ENCODE measurements around the gene MASP1. TPM values are rescaled to one million over a fixed set of nuclear protein-coding genes. Genes with fewer than 3 reads are reported as not detected.

The MASP1 gene
- total RNA-seq, 2 experiments from 2014 or later: not detected

DNA sequence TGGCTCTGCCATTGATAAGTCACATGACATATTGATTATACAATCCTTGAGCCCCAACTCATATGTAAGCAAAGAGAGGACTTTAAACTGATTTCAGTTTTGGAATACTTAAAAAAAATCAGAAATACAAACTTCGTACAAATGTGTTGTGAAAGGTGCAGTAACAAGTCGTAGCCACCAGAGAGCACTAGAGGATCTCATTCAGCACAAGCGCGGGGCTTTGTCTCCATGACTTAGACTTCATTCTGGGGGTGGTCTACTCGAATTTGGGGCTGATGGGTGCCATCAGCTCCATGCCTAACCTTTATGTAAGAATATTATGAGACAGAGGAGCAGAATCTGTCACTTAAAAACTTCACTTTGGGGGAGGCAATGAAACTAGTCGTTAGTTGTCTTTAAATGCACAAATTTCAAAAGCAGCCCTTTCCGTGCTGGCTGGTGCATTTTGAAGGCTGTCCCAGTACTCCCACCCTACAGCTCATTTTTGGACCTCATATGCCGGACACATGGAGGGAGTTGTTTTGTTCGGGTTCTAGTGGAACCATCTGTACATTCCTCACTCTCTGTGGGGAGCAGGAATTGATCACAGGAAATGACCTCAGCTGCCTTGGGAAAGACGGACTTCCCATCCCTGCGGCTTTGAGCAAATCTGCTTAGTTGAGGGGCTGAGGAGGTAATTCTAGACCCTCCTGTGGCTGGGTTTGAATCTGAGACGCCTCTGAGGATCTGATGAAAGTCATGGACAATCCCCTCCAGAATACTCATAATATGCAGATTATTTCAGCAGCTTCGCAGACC lies 27.5 kb upstream of the MASP1 start:
- peak; percentile 57 for DNase-seq
- Mint-ChIP-seq H3K4me1 (peaks cover 8% of the 10 kb centered on the region), H3K27me3 (peaks cover 33% of the 10 kb centered on the region), H3K9me3 (ENCODE audit: low read depth) (no peaks in the 10 kb centered on the region), H3K36me3 (ENCODE audit: low read depth) (no peaks in the 10 kb centered on the region), H3K4me3 (no peak overlapping the region), H3K27ac (no peak overlapping the region)
- ATAC-seq: no peak
- CTCF ChIA-PET: interaction anchor here (0.6 to 12.5 kb wide), 64 partner anchors 8 to 1722 kb away, joined by 3 to 349 read pairs (median 4); partner anchors contain the start of genes RTP2 and RTP4
- intact Hi-C loops (cut with DNase I, micrococcal nuclease): loop anchor here (1.0 to 5.0 kb wide), 7 partner anchors 97 to 1828 kb away; no protein-coding TSS in a partner anchor
- POLR2A ChIA-PET: interaction anchor here (0.6 to 1.2 kb wide), 3 partner anchors 10 to 360 kb away, joined by 4 to 5 read pairs (median 5); no protein-coding TSS in a partner anchor

DNA sequence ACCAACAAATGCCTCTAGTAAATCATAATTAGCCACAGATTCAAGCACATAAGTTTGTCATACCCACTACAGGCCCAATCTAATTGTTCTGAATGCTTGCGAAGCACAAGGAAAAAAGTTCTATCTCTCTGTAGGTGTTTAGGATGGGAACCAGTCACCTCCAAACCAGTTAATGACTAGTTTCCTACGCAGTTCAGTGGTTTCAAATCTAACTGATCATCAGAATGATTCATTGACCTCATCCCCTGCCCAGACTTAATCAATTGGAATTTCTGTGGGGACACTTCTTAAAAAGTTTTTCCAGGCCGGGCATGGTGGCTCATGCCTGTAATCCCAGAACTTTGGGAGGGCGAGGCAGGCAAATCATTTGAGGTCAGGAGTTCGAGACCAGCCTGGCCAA lies 24.3 kb upstream of the MASP1 start:
- no peaks in the 10 kb centered on the region for H3K36me3 Mint-ChIP-seq (ENCODE audit: low read depth)
- no peak for DNase-seq
- POLR2A ChIA-PET: no interaction called here
- intact Hi-C loops (cut with DNase I, micrococcal nuclease): loop anchor here (5.0 kb wide), 3 partner anchors 94 to 1831 kb away; no protein-coding TSS in a partner anchor
- H3K4me1 Mint-ChIP-seq: peaks cover 8% of the 10 kb centered on the region
- peaks cover 49% of the 10 kb centered on the region for H3K27me3 Mint-ChIP-seq
- ATAC-seq: peak; percentile 50
- CTCF ChIA-PET: interaction anchor here (0.6 to 12.5 kb wide), 6 partner anchors 8 to 1608 kb away, joined by 3 to 349 read pairs (median 13); no protein-coding TSS in a partner anchor
- H3K4me3 Mint-ChIP-seq: no peak overlapping the region
- H3K9me3 Mint-ChIP-seq (ENCODE audit: low read depth): no peaks in the 10 kb centered on the region
- H3K27ac Mint-ChIP-seq: no peak overlapping the region

DNA sequence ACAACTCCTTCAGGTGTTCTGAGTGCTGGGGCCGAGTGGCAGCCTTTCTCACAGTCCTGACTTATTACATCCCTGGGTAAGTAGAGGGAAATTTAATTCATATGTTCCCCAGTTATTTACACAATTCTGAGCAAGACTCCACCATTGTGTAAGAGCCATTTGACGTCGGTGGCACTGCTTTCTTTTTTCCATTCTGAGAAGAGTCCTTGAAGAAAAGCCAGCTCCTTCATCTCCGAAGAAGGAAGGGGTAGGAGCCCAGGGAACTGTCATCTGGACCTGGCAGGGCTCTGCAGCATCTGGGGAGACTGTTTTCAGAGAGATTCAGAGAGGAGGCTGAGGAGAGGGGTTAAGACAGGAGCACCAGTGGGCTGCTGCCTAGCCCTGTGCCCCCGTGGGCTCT lies 22.6 kb upstream of the MASP1 start:
- intact Hi-C loops (cut with DNase I, micrococcal nuclease): no loop called here
- H3K27ac Mint-ChIP-seq: no peak overlapping the region
- DNase-seq: no peak

GRCh38 chr3:187310954-187311470 lies 19.5 kb upstream of the MASP1 start:
- DNase-seq: no peak
- Mint-ChIP-seq H3K4me3 (no peak overlapping the region), H3K4me1 (no peaks in the 10 kb centered on the region), H3K9me3 (ENCODE audit: low read depth) (no peaks in the 10 kb centered on the region), H3K27me3 (peaks cover 34% of the 10 kb centered on the region), H3K36me3 (ENCODE audit: low read depth) (no peaks in the 10 kb centered on the region), H3K27ac (no peak overlapping the region)
- ATAC-seq: no peak
- ChIA-PET POLR2A (no interaction called here), CTCF (interaction anchor here (1.2 kb wide), 1 partner anchor 9 kb away, joined by 4 read pairs; no protein-coding TSS in a partner anchor)
- intact Hi-C loops (cut with DNase I, micrococcal nuclease): no loop called here

More for the DNA sequence above, 22.6 kb upstream of the MASP1 start:
- Mint-ChIP-seq H3K27me3 (peaks cover 53% of the 10 kb centered on the region), H3K9me3 (ENCODE audit: low read depth) (no peaks in the 10 kb centered on the region), H3K4me1 (peaks cover 8% of the 10 kb centered on the region), H3K4me3 (no peak overlapping the region), H3K36me3 (ENCODE audit: low read depth) (no peaks in the 10 kb centered on the region)
- ChIA-PET POLR2A (no interaction called here), CTCF (no interaction called here)
- no peak for ATAC-seq

GRCh38 chr3:187310226-187310625 lies 18.7 kb upstream of the MASP1 start:
- Mint-ChIP-seq H3K27ac (no peak overlapping the region), H3K27me3 (peaks cover 31% of the 10 kb centered on the region), H3K4me1 (no peaks in the 10 kb centered on the region), H3K36me3 (ENCODE audit: low read depth) (no peaks in the 10 kb centered on the region), H3K9me3 (ENCODE audit: low read depth) (no peaks in the 10 kb centered on the region), H3K4me3 (no peak overlapping the region)
- intact Hi-C loops (cut with DNase I, micrococcal nuclease): no loop called here
- no peak for DNase-seq
- no peak for ATAC-seq
- CTCF ChIA-PET: interaction anchor here (0.5 to 1.6 kb wide), 3 partner anchors 9 to 370 kb away, joined by 3 to 6 read pairs (median 4); no protein-coding TSS in a partner anchor
- POLR2A ChIA-PET: no interaction called here

DNA sequence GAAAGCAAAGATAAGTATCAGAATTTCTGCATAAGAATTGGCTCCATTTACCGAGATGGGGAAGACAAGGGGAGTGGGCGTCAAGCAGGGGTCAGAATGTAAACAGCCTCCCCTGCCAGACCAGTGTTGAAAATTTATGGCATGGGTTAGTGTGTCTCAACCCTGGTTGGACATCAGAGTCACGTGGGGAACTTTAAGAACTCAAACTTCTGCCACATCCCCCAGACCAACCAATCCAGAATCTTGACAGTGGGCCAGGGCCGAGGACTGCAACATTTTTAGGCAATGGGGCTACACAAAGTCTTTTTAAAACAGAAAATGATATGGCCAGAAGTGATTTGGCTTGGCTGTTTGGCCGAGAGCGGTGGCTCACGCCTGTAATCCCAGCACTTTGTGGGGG lies 14.3 kb upstream of the MASP1 start:
- Mint-ChIP-seq H3K27me3 (peaks cover 14% of the 10 kb centered on the region), H3K36me3 (ENCODE audit: low read depth) (no peaks in the 10 kb centered on the region), H3K4me1 (no peaks in the 10 kb centered on the region), H3K9me3 (ENCODE audit: low read depth) (no peaks in the 10 kb centered on the region), H3K27ac (no peak overlapping the region), H3K4me3 (no peak overlapping the region)
- ChIA-PET POLR2A (no interaction called here), CTCF (interaction anchor here (1.2 to 2.8 kb wide), 3 partner anchors 12 to 373 kb away, joined by 3 to 20 read pairs (median 9); no protein-coding TSS in a partner anchor)
- DNase-seq (no peak), ATAC-seq (no peak)
- intact Hi-C loops (cut with DNase I, micrococcal nuclease): no loop called here

- Mint-ChIP-seq H3K9me3 (ENCODE audit: low read depth) (no peaks in the 10 kb centered on the region), H3K36me3 (ENCODE audit: low read depth) (no peaks in the 10 kb centered on the region), H3K4me1 (no peaks in the 10 kb centered on the region), H3K4me3 (no peak overlapping the region), H3K27me3 (peaks cover 19% of the 10 kb centered on the region), H3K27ac (no peak overlapping the region)
- intact Hi-C loops (cut with DNase I, micrococcal nuclease): no loop called here
- no peak for DNase-seq
- CTCF ChIA-PET: no interaction called here
- POLR2A ChIA-PET: no interaction called here
- no peak for ATAC-seq
Observed at GRCh38 chr3:187299611-187300010, 8.1 kb upstream of the MASP1 start.

DNA sequence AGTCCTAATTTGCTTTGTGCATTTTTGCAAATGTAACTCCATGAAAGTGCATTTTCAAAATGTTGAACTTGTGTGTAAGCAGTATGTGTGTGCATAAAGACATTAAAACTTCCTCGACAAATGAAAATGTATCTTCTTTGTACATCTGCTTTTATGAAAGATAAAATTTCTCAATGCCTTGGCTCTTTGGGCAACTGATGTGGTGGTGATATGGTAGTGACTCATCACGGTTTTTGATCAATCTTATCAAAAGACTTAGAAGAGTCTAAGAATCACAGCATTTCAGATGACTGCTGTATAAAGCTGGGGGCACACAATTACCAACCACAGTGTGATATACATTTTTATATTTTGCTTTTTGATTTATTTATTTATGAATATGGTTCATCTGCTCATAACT lies 5.4 kb upstream of the MASP1 start:
- Mint-ChIP-seq H3K27me3 (peaks cover 20% of the 10 kb centered on the region), H3K4me1 (peaks cover 4% of the 10 kb centered on the region), H3K36me3 (ENCODE audit: low read depth) (no peaks in the 10 kb centered on the region), H3K9me3 (ENCODE audit: low read depth) (no peaks in the 10 kb centered on the region), H3K4me3 (no peak overlapping the region), H3K27ac (no peak overlapping the region)
- CTCF ChIA-PET: interaction anchor here (0.7 kb wide), 1 partner anchor 9 kb away, joined by 3 read pairs; no protein-coding TSS in a partner anchor
- DNase-seq (no peak), ATAC-seq (no peak)
- POLR2A ChIA-PET: no interaction called here
- intact Hi-C loops (cut with DNase I, micrococcal nuclease): no loop called here

DNA sequence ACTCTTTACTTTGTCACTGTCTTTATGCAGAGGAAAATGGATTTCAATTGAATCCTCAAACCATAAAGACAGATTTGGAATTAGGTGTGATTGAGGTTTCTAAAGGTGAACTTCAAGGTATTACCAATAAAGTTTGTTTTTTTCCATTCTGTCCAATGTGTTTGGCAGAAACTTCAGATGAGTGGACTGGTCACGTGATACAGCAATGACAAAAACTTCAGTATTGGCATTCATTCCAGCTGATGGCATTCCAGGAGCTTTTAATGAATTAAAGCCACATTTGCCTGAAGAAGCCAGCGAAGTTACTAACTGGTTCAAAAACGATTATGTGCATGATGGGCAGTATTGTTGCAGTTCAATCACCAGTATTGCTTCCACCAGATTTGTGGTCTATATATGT lies 4.5 kb upstream of the MASP1 start:
- H3K27me3 Mint-ChIP-seq: peaks cover 24% of the 10 kb centered on the region
- ChIA-PET CTCF (no interaction called here), POLR2A (no interaction called here)
- ATAC-seq (no peak), DNase-seq (no peak)
- peaks cover 5% of the 10 kb centered on the region for H3K4me1 Mint-ChIP-seq
- no peaks in the 10 kb centered on the region for H3K9me3 Mint-ChIP-seq (ENCODE audit: low read depth)
- no peak overlapping the region for H3K27ac Mint-ChIP-seq
- H3K4me3 Mint-ChIP-seq: no peak overlapping the region
- intact Hi-C loops (cut with DNase I, micrococcal nuclease): no loop called here
- H3K36me3 Mint-ChIP-seq (ENCODE audit: low read depth): no peaks in the 10 kb centered on the region

GRCh38 chr3:187295316-187296034 lies 3.9 kb upstream of the MASP1 start:
- ChIA-PET POLR2A (no interaction called here), CTCF (interaction anchor here (1.0 kb wide), 1 partner anchor 382 kb away, joined by 3 read pairs; no protein-coding TSS in a partner anchor)
- no peak overlapping the region for H3K4me3 Mint-ChIP-seq
- H3K9me3 Mint-ChIP-seq (ENCODE audit: low read depth): no peaks in the 10 kb centered on the region
- H3K36me3 Mint-ChIP-seq (ENCODE audit: low read depth): no peaks in the 10 kb centered on the region
- ATAC-seq: no peak
- intact Hi-C loops (cut with DNase I, micrococcal nuclease): no loop called here
- peaks cover 6% of the 10 kb centered on the region for H3K4me1 Mint-ChIP-seq
- H3K27me3 Mint-ChIP-seq: peaks cover 30% of the 10 kb centered on the region
- H3K27ac Mint-ChIP-seq: no peak overlapping the region
- no peak for DNase-seq

DNA sequence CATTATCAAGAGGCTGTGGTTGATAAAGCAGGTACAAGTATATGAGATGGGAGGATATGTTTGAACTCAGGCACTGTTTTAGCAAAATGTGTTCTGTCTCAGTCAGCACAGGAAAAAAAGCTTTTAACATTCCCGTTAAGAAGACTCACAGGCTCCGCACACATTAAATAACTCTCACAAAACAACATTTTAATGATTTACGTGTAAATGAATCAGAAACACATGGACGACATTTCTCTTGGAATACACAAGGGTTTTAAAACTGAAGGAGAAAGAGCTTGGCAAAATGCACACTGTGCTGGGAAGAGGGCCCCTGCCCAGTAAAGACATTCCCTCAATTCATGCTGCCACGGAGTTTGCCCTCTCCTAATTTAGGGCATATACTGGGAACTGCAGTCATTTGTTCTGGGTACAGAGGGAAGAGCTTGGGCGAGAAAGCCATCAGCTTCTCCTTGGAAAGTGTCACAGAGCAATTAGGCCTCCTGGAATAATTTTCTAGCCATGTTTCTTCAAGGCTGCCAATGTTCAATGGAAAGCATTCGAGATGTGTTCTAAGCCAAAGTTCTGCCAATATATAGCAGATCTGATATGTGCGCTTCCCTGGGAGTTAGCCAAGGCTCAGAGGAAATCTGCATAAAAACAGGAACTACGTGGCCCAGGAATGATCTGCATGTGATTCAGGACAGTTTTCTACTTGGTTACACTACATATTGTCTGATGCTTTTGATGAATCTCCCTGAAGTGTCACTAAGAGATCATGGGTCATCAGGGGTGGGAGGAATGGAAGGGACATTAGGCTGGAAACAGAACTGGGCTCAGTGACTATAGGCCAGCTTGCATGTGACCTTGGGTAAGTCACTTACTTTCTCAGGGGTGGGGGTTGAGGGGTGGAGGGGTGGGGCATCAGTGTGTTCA lies 2.2 kb upstream of the MASP1 start:
- ChIA-PET POLR2A (no interaction called here), CTCF (no interaction called here)
- DNase-seq (no peak), ATAC-seq (no peak)
- peaks cover 37% of the 10 kb centered on the region for H3K27me3 Mint-ChIP-seq
- intact Hi-C loops (cut with DNase I, micrococcal nuclease): loop anchor here in 1 of 2 experiments (5.0 kb wide), 1 partner anchor 71 kb away; no protein-coding TSS in a partner anchor
- no peak overlapping the region for H3K27ac Mint-ChIP-seq
- no peaks in the 10 kb centered on the region for H3K9me3 Mint-ChIP-seq (ENCODE audit: low read depth)
- no peaks in the 10 kb centered on the region for H3K36me3 Mint-ChIP-seq (ENCODE audit: low read depth)
- peaks cover 6% of the 10 kb centered on the region for H3K4me1 Mint-ChIP-seq
- H3K4me3 Mint-ChIP-seq: no peak overlapping the region

All from activated CD4-positive, alpha-beta T cell treated with anti-CD3 and anti-CD28 coated beads for 36 hours (primary cell).